HG03571 (cell line): ENCODE results near the gene OR10H1.
"Not testable (repeated sequence)": the region's sequence is repeated elsewhere in the genome, so short reads cannot be mapped to it uniquely, and the experiment has no call there.

Experiments used
- ATAC-seq: cut with Tn5 transposase; IDR thresholded peaks from one replicate; pipeline ENCODE4 v1.9.1; 2021; ENCODE audit not compliant: unreplicated experiment

Gene OR10H1, protein sequence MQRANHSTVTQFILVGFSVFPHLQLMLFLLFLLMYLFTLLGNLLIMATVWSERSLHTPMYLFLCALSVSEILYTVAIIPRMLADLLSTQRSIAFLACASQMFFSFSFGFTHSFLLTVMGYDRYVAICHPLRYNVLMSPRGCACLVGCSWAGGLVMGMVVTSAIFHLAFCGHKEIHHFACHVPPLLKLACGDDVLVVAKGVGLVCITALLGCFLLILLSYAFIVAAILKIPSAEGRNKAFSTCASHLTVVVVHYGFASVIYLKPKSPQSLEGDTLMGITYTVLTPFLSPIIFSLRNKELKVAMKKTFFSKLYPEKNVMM

DNA sequence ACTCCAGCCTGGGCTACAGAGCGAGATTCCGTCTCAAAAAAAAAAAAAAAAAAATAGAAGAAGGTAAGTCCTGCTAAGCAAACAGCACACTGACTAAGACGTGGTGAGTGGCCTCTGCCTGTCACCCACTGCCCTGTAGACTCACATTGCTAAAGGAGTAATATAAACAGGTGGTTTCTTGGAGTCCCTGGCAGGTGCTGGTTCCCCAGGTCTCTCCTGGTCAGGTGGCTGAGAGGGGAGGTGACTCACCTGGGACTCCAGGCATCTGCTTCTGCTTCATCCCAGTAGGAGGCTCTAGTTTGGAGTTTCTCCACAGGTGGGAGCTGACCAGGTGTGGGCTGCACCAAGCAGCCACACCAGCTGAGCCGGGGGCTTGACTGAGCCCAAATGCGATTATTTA lies at the start of gene OR10H1:
Gene OR10H1 (minus strand): TSS at position 359 of the 400 bp plus-strand sequence. CDS start 7,627 bp downstream, outside the sequence.
- no peak for ATAC-seq

GRCh38 chr19:15864824-15865223 lies 49.4 kb upstream of the OR10H1 start:
- ATAC-seq: no peak

DNA sequence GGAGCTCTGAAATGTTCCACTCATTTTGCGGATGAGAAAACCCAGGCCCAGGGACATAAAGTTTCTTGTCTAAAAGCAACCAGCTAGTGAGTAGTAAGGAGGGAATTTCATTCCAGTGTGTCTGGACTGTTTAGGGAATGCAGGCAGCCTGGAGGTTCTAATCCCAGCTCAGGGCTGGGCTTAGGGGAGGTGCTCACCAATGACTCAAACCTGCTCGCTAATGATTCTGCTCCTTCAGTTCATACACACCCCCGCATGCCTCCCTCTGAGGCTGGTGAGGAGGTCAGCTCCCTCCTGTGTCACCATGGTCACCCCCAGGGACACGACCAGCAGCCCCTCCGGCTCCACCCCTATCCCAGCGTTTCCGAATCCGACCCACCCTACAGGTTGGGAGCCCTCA lies 47.8 kb upstream of the OR10H1 start:
- no peak for ATAC-seq

DNA sequence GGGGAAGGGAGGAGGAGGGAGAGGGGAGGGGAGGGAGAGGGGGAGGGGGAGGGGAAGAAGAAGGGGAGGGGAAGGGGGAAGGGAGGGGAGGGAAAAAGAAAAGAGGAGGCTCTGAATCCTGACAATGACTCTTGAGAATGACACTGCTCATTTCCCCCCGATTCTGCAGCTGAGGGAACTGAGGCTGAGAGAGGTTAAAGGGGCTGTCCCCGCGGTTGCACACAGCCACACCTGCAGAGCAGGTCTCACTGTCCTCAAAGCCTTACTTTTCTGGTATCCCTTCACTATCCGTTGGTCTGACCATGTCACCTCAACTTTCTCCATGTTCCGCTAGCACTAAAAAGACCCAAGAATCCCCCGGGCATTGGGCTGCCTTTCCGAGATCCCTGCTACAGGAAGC lies 47.0 kb upstream of the OR10H1 start:
- ATAC-seq: no peak

- no peak for ATAC-seq
Measured at GRCh38 chr19:15860522-15860921, 45.1 kb upstream of the OR10H1 start.

- ATAC-seq: no peak
Measured at GRCh38 chr19:15859187-15859586, 43.7 kb upstream of the OR10H1 start.

GRCh38 chr19:15850385-15850784 lies 34.9 kb upstream of the OR10H1 start:
- ATAC-seq: no peak

DNA sequence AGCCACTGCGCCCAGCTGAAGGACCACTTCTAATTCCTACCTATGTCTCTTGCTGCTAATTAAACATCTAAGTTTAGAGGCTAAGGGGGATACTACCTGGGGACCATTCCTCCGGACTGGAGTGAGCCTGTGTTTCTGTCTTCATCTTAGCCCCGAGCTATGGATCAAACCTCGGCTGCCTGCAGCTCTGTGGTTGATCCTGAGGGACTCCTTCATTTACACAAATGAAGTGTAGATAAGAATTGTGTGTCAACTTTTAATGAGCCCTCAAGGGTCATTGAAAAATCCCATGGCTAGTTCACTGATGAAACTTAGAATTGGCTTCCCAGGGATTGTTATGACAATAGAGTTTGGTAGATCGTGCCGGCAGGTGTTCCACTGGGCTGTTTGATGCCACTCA lies 31.5 kb upstream of the OR10H1 start:
- no peak for ATAC-seq

DNA sequence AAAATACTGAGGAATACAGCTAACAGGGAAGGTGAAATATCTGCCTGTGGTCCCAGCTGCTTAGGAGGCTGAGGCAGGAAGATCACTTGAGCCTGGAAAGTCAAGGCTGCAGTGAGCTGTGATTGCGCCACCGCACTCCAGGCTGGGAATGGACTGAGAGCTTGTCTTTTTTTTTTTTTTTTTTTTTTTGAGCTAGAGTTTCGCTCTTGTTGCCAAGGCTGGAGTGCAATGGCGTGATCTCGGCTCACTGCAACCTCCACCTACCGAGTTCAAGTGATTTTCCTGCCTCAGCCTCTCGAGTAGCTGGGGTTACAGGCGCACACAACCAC lies 28.4 kb upstream of the OR10H1 start:
- ATAC-seq: not testable (repeated sequence)

DNA sequence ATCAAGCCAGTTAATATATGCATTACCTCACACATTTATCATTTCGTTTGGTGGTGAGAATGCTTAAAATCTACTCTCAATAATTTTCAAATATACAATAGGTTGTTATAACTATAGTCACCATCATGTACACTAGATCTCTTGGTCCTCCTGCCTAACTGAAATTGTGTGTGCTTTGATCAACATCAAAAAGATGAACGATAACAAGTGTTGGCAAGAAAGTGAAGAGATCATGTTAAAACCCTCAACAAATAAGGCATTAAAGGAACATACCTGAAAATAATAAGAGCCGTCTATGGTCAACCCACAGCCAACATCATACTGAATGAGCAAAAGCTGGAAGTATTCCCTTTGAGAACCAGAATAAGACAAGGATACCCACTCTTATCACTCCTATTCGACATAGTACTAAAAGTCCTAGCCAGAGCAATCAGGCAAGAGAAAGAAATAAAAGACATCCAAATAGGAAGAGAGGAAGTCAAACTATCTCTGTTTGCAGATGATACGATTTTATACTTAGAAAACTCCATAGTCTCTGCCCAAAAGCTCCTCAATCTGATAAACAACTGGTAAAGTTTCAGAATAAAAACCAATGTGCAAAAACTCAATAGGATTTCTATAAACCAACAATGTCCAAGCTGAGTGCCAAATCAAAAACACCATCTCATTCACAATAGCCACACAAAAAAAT lies 27.9 kb upstream of the OR10H1 start:
- no peak for ATAC-seq

- ATAC-seq: no peak
Measured at GRCh38 chr19:15841875-15842569, 26.6 kb upstream of the OR10H1 start.

GRCh38 chr19:15840833-15841232 lies 25.4 kb upstream of the OR10H1 start:
- no peak for ATAC-seq

GRCh38 chr19:15839888-15840287 lies 24.4 kb upstream of the OR10H1 start:
- ATAC-seq: not testable (repeated sequence)

GRCh38 chr19:15838351-15838750 lies 22.9 kb upstream of the OR10H1 start:
- no peak for ATAC-seq

- ATAC-seq: no peak
Measured at GRCh38 chr19:15837221-15837731, 21.8 kb upstream of the OR10H1 start.

GRCh38 chr19:15836330-15837220 lies 21.1 kb upstream of the OR10H1 start:
- peak; percentile 91 for ATAC-seq

DNA sequence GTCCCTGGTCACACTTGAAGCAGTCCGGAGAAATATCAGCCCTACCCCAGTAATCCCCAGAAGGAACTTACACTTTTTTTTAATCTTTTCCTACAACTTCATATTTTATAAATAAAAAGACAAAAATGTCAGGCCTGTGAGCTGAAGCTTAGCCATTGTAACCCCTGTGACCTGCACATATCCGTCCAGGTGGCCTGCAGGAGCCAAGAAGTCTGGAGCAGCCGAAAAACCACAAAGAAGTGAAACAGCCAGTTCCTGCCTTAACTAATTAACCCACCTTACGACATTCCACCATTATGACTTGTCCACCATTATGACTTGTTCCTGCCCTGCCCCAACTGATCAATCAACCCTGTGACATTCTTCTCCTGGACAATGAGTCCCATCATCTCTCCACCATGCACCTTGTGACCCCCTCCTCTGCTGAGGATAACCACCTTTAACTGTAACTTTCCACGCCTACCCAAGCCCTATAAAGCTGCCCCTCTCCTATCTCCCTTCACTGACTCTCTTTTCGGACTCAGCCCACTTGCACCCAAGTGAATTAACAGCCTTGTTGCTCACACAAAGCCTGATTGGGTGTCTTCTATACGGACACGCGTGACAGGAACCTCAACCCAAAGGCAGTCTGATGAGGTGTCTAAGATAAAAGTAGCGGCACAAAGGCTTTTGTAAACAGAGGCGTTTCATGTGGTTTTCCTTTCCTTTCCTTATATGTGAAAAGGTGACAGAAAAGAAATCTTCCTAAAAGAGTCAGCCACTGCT lies 20.3 kb upstream of the OR10H1 start:
- not testable (repeated sequence) for ATAC-seq

DNA sequence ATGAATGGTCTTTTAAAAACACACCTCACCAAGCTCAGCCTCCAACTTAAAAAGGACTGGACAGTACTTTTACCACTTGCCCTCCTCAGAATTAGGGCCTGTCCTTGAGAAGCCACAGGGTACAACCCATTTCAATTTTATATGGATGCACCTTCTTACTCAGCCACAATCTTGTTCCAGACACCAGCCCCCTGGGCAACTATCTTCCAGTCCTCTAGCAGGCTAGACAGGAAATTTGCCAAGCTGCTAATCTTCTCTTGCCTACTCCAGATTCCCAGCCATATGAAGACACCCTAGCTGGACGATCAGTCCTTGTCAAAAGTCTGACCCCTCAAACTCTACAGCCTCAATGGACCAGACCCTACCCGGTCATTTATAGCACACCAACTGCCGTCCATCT lies 18.8 kb upstream of the OR10H1 start:
- not testable (repeated sequence) for ATAC-seq

DNA sequence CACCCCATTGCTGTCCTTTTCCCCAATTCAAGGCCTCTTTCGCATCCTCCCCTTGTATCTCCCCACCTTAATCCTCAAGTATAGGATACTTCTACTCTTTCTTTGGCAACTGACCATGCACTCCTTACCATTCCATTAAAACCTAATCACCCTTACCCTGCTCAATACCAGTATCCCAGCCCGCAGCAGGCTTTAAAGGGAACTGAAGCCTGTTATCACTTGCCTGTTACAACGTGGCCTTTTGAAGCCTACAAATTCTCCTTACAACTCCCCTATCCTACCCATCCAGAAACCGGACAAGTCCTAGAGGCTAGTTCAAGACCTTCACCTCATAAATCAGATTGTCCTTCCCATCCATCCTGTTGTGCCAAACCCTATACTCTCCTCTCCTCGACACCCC lies 16.2 kb upstream of the OR10H1 start:
- no peak for ATAC-seq

DNA sequence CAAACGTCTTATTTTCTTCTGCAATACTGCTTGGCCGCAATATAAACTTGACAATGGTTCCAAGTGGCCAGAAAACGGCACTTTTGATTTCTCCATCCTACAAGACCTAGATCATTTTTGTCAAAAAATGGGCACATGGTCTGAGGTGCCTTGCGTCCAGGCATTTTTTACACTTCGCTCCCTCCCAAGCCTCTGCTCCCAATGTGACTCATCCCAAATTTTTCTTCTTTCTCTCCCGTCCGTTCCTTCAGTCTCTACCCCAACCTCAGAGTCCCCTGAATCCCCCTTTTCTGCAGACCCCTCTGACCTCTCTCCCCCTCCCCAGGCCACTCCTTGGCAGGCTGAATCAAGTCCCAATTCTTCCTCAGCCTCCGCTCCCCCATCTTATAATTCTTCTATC lies 14.3 kb upstream of the OR10H1 start:
- no peak for ATAC-seq
